ENCODE results near the gene RUNX2. TPM values are rescaled to one million over a fixed set of nuclear protein-coding genes. Genes with fewer than 3 reads are reported as not detected.

The RUNX2 gene
- total RNA-seq, 6 experiments from 2014 or later, result 7.4 to 12.7 (median 10.8) TPM

- no peak for DNase-seq
- Mint-ChIP-seq H3K4me3 (no peak overlapping the region), H3K36me3 (ENCODE audit: low read depth) (peaks cover 6% of the 10 kb centered on the region), H3K9me3 (peaks cover 2% of the 10 kb centered on the region; the same call in 1 of the 2 replicates), H3K27ac (no peak overlapping the region), H3K27me3 (ENCODE audit: insufficient read depth) (peaks cover 1% of the 10 kb centered on the region; the same call in 1 of the 2 replicates), H3K4me1 (ENCODE audit: low read depth) (peaks cover 34% of the 10 kb centered on the region)
- TF ChIP-seq, protein P1, sequence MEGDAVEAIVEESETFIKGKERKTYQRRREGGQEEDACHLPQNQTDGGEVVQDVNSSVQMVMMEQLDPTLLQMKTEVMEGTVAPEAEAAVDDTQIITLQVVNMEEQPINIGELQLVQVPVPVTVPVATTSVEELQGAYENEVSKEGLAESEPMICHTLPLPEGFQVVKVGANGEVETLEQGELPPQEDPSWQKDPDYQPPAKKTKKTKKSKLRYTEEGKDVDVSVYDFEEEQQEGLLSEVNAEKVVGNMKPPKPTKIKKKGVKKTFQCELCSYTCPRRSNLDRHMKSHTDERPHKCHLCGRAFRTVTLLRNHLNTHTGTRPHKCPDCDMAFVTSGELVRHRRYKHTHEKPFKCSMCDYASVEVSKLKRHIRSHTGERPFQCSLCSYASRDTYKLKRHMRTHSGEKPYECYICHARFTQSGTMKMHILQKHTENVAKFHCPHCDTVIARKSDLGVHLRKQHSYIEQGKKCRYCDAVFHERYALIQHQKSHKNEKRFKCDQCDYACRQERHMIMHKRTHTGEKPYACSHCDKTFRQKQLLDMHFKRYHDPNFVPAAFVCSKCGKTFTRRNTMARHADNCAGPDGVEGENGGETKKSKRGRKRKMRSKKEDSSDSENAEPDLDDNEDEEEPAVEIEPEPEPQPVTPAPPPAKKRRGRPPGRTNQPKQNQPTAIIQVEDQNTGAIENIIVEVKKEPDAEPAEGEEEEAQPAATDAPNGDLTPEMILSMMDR (IDR thresholded peaks at IDR 0.05), result no peak
These were observed 267.1 kb downstream of the RUNX2 start for GRCh38 chr6:45595010-45595851.

GRCh38 chr6:45597424-45597823, 269.3 kb downstream of the RUNX2 start:
- H3K4me1 Mint-ChIP-seq (ENCODE audit: low read depth), result peaks cover 12% of the 10 kb centered on the region
- no peak overlapping the region for H3K27ac Mint-ChIP-seq
- no peak for DNase-seq
- peaks cover 9% of the 10 kb centered on the region for H3K36me3 Mint-ChIP-seq (ENCODE audit: low read depth)
- H3K27me3 Mint-ChIP-seq (ENCODE audit: insufficient read depth), result peaks cover 1% of the 10 kb centered on the region; the same call in 1 of the 2 replicates
- H3K4me3 Mint-ChIP-seq, result no peak overlapping the region
- H3K9me3 Mint-ChIP-seq, result peaks cover 5% of the 10 kb centered on the region; the same call in 1 of the 2 replicates
- TF ChIP-seq, protein P1 (IDR thresholded peaks at IDR 0.05), result no peak

- H3K27ac Mint-ChIP-seq, result no peak overlapping the region
- no peak for DNase-seq
- no peak overlapping the region for H3K4me3 Mint-ChIP-seq
- TF ChIP-seq, protein P1 (IDR thresholded peaks at IDR 0.05), result no peak
- H3K27me3 Mint-ChIP-seq (ENCODE audit: insufficient read depth), result no peaks in the 10 kb centered on the region
- peaks cover 5% of the 10 kb centered on the region; the same call in 1 of the 2 replicates for H3K9me3 Mint-ChIP-seq
- H3K4me1 Mint-ChIP-seq (ENCODE audit: low read depth), result no peaks in the 10 kb centered on the region
- peaks cover 11% of the 10 kb centered on the region for H3K36me3 Mint-ChIP-seq (ENCODE audit: low read depth)
These were observed 270.9 kb downstream of the RUNX2 start for GRCh38 chr6:45599053-45599452.

- no peaks in the 10 kb centered on the region for H3K9me3 Mint-ChIP-seq
- H3K36me3 Mint-ChIP-seq (ENCODE audit: low read depth), result peaks cover 6% of the 10 kb centered on the region
- no peak overlapping the region for H3K4me3 Mint-ChIP-seq
- no peak for DNase-seq
- H3K27me3 Mint-ChIP-seq (ENCODE audit: insufficient read depth), result no peaks in the 10 kb centered on the region; the same call in 1 of the 2 replicates
- peaks cover 26% of the 10 kb centered on the region for H3K4me1 Mint-ChIP-seq (ENCODE audit: low read depth)
- no peak overlapping the region for H3K27ac Mint-ChIP-seq
- TF ChIP-seq, protein P1 (IDR thresholded peaks at IDR 0.05), result no peak
These were observed 277.8 kb downstream of the RUNX2 start for GRCh38 chr6:45605971-45606370.

DNA sequence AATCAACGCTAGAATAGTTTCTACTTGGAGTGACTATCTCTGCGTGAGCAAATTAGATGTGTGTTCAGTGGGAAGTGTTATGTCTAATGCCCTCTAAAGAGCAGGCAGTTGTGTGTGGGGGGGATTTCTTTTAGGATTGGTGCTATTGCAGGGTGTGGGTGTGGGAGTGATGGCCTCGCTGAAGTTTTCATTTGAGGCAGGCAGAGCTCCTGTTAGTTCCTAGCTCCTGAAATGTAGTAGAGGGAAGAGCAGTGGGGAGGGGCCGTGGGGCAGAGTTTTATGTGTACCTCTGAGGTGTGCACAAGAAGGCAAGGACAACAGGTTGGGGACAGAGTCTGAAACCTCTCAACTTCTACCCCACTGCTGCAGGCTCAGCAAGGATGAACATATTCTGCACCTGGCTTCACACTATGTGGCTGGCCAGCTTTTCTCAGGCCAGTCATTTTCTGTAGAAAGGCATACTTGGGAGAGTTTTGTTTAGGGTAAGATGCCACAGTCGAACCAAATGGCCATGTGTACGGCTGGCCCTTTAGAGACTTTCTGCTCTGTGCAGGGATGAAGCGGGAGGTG, 278.8 kb downstream of the RUNX2 start:
- Mint-ChIP-seq H3K27me3 (ENCODE audit: insufficient read depth) (no peaks in the 10 kb centered on the region; the same call in 1 of the 2 replicates), H3K4me3 (no peak overlapping the region), H3K36me3 (ENCODE audit: low read depth) (peaks cover 6% of the 10 kb centered on the region), H3K4me1 (ENCODE audit: low read depth) (peaks cover 26% of the 10 kb centered on the region), H3K9me3 (no peaks in the 10 kb centered on the region), H3K27ac (no peak overlapping the region)
- TF ChIP-seq, protein P1 (IDR thresholded peaks at IDR 0.05), result no peak
- DNase-seq, result no peak

All from HFFc6 (cell line).